KBM-7 (cell line): Measurements from ENCODE around the gene UAP1L1.

Experiments
- DNase-seq: peaks from one replicate; pipeline ENCODE4 v3.0.0-alpha.2; 2015
- in situ Hi-C: fragments of 300-500 bp; cut with MboI; formaldehyde crosslinking; loops from 2 replicates; pipeline ENCODE4 v1.14.3; 2020; ENCODE audit warnings: low sequenced_read_pairs, low pct_unique_long_range_greater_than_20kb, mixed read lengths

Gene UAP1L1

GRCh38 chr9:137068539-137069507, 8.5 kb upstream of the UAP1L1 start:
- DNase-seq = no peak
- in situ Hi-C loops = no loop called here

GRCh38 chr9:137069508-137070091, 7.7 kb upstream of the UAP1L1 start:
- in situ Hi-C loops = no loop called here
- no peak for DNase-seq

- in situ Hi-C loops = no loop called here
- DNase-seq = peak; percentile 98
These were observed 7.0 kb upstream of the UAP1L1 start, which contains the start of gene SAPCD2 for GRCh38 chr9:137070201-137070905. TSS of gene SAPCD2 (minus strand) at chr9:137070557. CDS start at chr9:137070460, 97 bp downstream.

GRCh38 chr9:137070906-137071275, 6.4 kb upstream of the UAP1L1 start:
- in situ Hi-C loops = no loop called here
- no peak for DNase-seq

- in situ Hi-C loops = no loop called here
These were observed 6.0 kb upstream of the UAP1L1 start for GRCh38 chr9:137071282-137071681.

GRCh38 chr9:137073992-137074399, 3.3 kb upstream of the UAP1L1 start:
- DNase-seq = no peak

More at GRCh38 chr9:137071282-137071681, 6.0 kb upstream of the UAP1L1 start:
- no peak for DNase-seq

GRCh38 chr9:137074657-137075274, 2.6 kb upstream of the UAP1L1 start:
- in situ Hi-C loops = no loop called here
- DNase-seq = no peak

More at GRCh38 chr9:137073992-137074399, 3.3 kb upstream of the UAP1L1 start:
- in situ Hi-C loops = no loop called here

- in situ Hi-C loops = no loop called here
These were observed 2.0 kb upstream of the UAP1L1 start for GRCh38 chr9:137075275-137075775.

GRCh38 chr9:137076636-137077009, 694 bp upstream of the UAP1L1 start:
- in situ Hi-C loops = no loop called here
- DNase-seq = no peak

More at GRCh38 chr9:137075275-137075775, 2.0 kb upstream of the UAP1L1 start:
- DNase-seq = no peak

- in situ Hi-C loops = no loop called here
- no peak for DNase-seq
These were observed 709 bp downstream of the UAP1L1 start for GRCh38 chr9:137077758-137078693.

- in situ Hi-C loops = no loop called here
- DNase-seq = no peak
These were observed 1.5 kb downstream of the UAP1L1 start for GRCh38 chr9:137078701-137079400.

GRCh38 chr9:137079401-137079787, 2.1 kb downstream of the UAP1L1 start:
- no peak for DNase-seq
- in situ Hi-C loops = no loop called here

GRCh38 chr9:137080260-137081122, 3.2 kb downstream of the UAP1L1 start:
- in situ Hi-C loops = no loop called here
- DNase-seq = no peak

GRCh38 chr9:137082222-137082924, 5.1 kb downstream of the UAP1L1 start:
- DNase-seq = no peak
- in situ Hi-C loops = no loop called here

GRCh38 chr9:137082925-137083290, 5.6 kb downstream of the UAP1L1 start:
- no peak for DNase-seq
- in situ Hi-C loops = no loop called here

- no peak for DNase-seq
- in situ Hi-C loops = no loop called here
These were observed 6.2 kb downstream of the UAP1L1 start for GRCh38 chr9:137083394-137084004.
